Panc1 (cell line): Measurements from ENCODE around the gene FYN.
A peak's percentile ranks its signal among the peaks of the same experiment; 100 is the strongest.

Experiments used
- POLR2AphosphoS5 ChIP-seq: IDR thresholded peaks from 2 replicates; pipeline ENCODE4 v1.6.1; 2012; ENCODE audit warnings: mild to moderate bottlenecking, low read depth, low read length, moderate library complexity
- REST ChIP-seq, 2 experiments: IDR thresholded peaks; 2 replicates each; pipeline ENCODE4 v1.6.1; 2011 to 2012; ENCODE audit warnings: low read depth in 2 of 2, control low read depth in 1 of 2, low read length in 1 of 2, mild to moderate bottlenecking in 1 of 2, moderate library complexity in 1 of 2; ENCODE audit not compliant: insufficient read depth in 1 of 2
- SIN3A ChIP-seq: IDR thresholded peaks from 2 replicates; pipeline ENCODE4 v1.6.1; 2012; ENCODE audit warnings: low read depth, mild to moderate bottlenecking, low read length, moderate library complexity, borderline replicate concordance; ENCODE audit not compliant: insufficient read depth
- TCF7L2 ChIP-seq: IDR thresholded peaks from 2 replicates; pipeline ENCODE4 v1.6.1; 2011; ENCODE audit warnings: mild to moderate bottlenecking, low read depth, low read length, inconsistent platforms
- TF ChIP-seq, protein P1 (sequence below): fragments of 450-650 bp; IDR thresholded peaks from 2 replicates; pipeline ENCODE4 v1.5.1; 2017; ENCODE audit warnings: mild to moderate bottlenecking

GRCh38 chr6:111870051-111870741, 3.1 kb downstream of the FYN start:
- TF ChIP-seq, protein P1, sequence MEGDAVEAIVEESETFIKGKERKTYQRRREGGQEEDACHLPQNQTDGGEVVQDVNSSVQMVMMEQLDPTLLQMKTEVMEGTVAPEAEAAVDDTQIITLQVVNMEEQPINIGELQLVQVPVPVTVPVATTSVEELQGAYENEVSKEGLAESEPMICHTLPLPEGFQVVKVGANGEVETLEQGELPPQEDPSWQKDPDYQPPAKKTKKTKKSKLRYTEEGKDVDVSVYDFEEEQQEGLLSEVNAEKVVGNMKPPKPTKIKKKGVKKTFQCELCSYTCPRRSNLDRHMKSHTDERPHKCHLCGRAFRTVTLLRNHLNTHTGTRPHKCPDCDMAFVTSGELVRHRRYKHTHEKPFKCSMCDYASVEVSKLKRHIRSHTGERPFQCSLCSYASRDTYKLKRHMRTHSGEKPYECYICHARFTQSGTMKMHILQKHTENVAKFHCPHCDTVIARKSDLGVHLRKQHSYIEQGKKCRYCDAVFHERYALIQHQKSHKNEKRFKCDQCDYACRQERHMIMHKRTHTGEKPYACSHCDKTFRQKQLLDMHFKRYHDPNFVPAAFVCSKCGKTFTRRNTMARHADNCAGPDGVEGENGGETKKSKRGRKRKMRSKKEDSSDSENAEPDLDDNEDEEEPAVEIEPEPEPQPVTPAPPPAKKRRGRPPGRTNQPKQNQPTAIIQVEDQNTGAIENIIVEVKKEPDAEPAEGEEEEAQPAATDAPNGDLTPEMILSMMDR = peak; percentile 19; the same call in 1 of the 2 replicates
- TF ChIP-seq REST (IDR thresholded peaks at IDR 0.05; ENCODE audit: insufficient read depth in 1 of 2, low read depth in 2 of 2, low read length in 1 of 2) (no peak), TCF7L2 (no peak), POLR2AphosphoS5 (no peak), SIN3A (no peak)
